Activated CD4-positive, alpha-beta T cell treated with anti-CD3 and anti-CD28 coated beads for 36 hours (primary cell): ENCODE results near the gene GPATCH2. TPM values are rescaled to one million over a fixed set of nuclear protein-coding genes. Genes with fewer than 3 reads are reported as not detected.

ENCODE experiments used
- ATAC-seq: fragments of 200-7000 bp; cut with Tn5 transposase; one replicate; pipeline ENCODE4 v1.10.0; 2021; ENCODE audit warnings: mild to moderate bottlenecking, moderate library complexity
- CTCF ChIA-PET: fragments of 350-600 bp; sonication (Branson Sonifier 250); formaldehyde crosslinking; loops from one replicate; lab custom pipeline; 2021; ENCODE audit warnings: antibody characterized with exemption; lab: Charles Lee
- POLR2A ChIA-PET: fragments of 350-600 bp; sonication (Branson Sonifier 250); formaldehyde crosslinking; loops from one replicate; lab custom pipeline; 2021; ENCODE audit warnings: antibody characterized with exemption, inconsistent platforms; lab: Charles Lee
- DNase-seq: peaks from one replicate; pipeline ENCODE4 v3.0.0-alpha.2; 2020
- H3K27ac Mint-ChIP-seq: one replicate; pipeline ENCODE4 v1.8.0; 2021; ENCODE audit warnings: mixed read lengths
- H3K27me3 Mint-ChIP-seq: one replicate; pipeline ENCODE4 v1.8.0; 2021; ENCODE audit warnings: mixed read lengths
- H3K36me3 Mint-ChIP-seq: one replicate; pipeline ENCODE4 v1.8.0; 2021; ENCODE audit warnings: low read depth, mixed read lengths
- H3K4me1 Mint-ChIP-seq: one replicate; pipeline ENCODE4 v1.8.0; 2021; ENCODE audit warnings: mixed read lengths
- H3K4me3 Mint-ChIP-seq: one replicate; pipeline ENCODE4 v1.8.0; 2021; ENCODE audit warnings: mild to moderate bottlenecking, moderate library complexity, mixed read lengths
- H3K9me3 Mint-ChIP-seq: one replicate; pipeline ENCODE4 v1.8.0; 2021; ENCODE audit warnings: low read depth, mixed read lengths
- intact Hi-C, 2 experiments: fragments of 100-400 bp; cut with DNase I in 1 of 2; cut with micrococcal nuclease in 1 of 2; formaldehyde crosslinking; loops; one replicate each; pipeline versions ENCODE4 v1.14.2 to v1.15.1; 2022 to 2024; cut with DNase I, micrococcal nuclease
- total RNA-seq, 2 experiments: library from RNA; stranded (reverse); gene quantifications; one replicate each; pipeline ENCODE4 v1.2.3, GENCODE V29; 2021

Gene GPATCH2
- 1 to 10 TPM; 6.4 to 7.2 TPM for total RNA-seq

DNA sequence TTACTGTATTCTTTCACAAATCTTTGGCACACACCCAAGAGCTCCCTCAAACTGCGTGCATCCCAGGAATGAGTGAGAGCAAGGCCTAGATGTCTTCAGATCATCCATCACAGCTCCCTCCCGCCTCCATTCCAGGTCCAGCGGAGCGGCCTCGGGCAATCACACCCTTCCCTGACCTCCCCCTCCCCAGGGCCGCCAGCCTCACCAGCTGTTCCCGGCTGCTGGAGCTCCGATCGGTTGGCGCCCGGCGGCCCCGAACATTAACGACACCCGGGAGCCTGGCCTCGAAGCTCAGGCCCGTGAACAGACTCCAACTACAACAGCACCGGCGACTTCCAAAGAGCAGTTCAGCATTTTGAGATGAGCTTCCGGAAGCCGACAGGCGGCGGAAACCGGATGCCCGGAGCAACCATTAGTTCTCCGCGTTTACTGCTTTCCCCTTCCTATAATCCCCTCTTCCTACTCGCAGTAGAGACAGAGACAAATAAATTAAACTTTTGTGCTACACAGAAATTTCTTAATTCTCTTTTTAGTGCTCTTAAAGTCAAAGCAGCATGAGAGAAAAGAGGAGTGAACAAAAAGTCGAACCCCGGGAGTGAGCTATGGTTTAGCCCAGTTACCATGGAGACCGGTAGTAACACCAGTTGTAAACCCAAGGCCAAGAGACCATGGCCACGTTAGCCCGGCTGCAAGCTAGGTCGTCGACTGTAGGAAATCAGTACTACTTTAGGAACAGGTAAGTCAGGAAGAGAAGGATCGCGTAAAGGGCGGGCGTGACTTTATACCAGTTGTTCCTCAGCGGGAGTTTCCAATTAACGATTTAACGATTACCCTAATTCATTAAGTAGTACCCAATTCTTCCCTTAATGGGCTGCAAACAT is at the start of gene GPATCH2, which contains the start of gene SPATA17:
Gene GPATCH2, minus strand, starts transcription at position 380 of the 881 bp plus-strand sequence. Its CDS starts 119 bp downstream, at position 261.
Gene SPATA17, plus strand, starts transcription at position 634 of the 881 bp plus-strand sequence. Its CDS starts 35 bp downstream, at position 669.
- POLR2A ChIA-PET, result interaction anchor here (1.0 to 1.2 kb wide), 2 partner anchors 9 to 148 kb away, joined by 4 to 6 read pairs; no protein-coding TSS in a partner anchor
- CTCF ChIA-PET, result interaction anchor here (1.0 kb wide), 1 partner anchor 11 kb away, joined by 4 read pairs; no protein-coding TSS in a partner anchor
- ATAC-seq, result peak; percentile 89
- Mint-ChIP-seq H3K4me1 (peaks cover 34% of the 10 kb centered on the region), H3K27ac (peak within 1 kb of the TSS; percentile 100), H3K36me3 (peaks cover 2% of the 10 kb centered on the region), H3K4me3 (peak within 1 kb of the TSS; percentile 87), H3K27me3 (no peaks in the 10 kb centered on the region), H3K9me3 (no peaks in the 10 kb centered on the region)
- intact Hi-C loops, result loop anchor here (1.0 to 10.0 kb wide), 4 partner anchors 11 to 1544 kb away; partner anchors contain the start of genes LYPLAL1 (in 1 of the 2) and RRP15 (in 1 of the 2)
- DNase-seq, result peak; percentile 85

- Mint-ChIP-seq H3K27me3 (peaks cover 4% of the 10 kb centered on the region), H3K4me1 (no peaks in the 10 kb centered on the region), H3K9me3 (no peaks in the 10 kb centered on the region), H3K36me3 (no peaks in the 10 kb centered on the region), H3K4me3 (no peak overlapping the region), H3K27ac (no peak overlapping the region)
- intact Hi-C loops, result no loop called here
- ATAC-seq (no peak), DNase-seq (no peak)
- POLR2A ChIA-PET, result no interaction called here
- CTCF ChIA-PET, result no interaction called here
These were observed 43.3 kb upstream of the GPATCH2 start for GRCh38 chr1:217674028-217674729.

DNA sequence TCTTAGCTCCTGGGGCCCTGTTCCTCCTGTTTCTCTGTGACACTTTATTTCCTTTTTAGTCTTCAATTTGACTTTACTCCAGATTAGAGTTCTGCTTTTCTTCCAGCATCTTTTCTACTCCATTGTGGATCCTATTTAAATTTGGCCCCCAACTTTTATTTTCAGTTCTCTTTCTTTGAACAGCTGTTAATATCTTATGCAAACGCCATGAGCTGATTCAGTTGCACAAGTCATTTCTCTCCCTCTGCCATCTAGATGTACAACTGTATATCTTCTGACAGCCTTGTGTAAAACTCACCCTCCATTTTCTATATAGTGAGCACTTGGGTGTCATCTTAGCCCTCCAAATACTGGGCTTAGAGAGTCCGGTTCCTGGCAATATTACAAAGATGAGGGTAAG is 42.5 kb upstream of the GPATCH2 start:
- ATAC-seq (no peak), DNase-seq (no peak)
- CTCF ChIA-PET, result no interaction called here
- H3K4me1 Mint-ChIP-seq, result no peaks in the 10 kb centered on the region
- H3K36me3 Mint-ChIP-seq, result no peaks in the 10 kb centered on the region
- POLR2A ChIA-PET, result no interaction called here
- no peak overlapping the region for H3K4me3 Mint-ChIP-seq
- H3K27ac Mint-ChIP-seq, result no peak overlapping the region
- peaks cover 4% of the 10 kb centered on the region for H3K27me3 Mint-ChIP-seq
- intact Hi-C loops, result no loop called here
- H3K9me3 Mint-ChIP-seq, result no peaks in the 10 kb centered on the region

GRCh38 chr1:217668351-217668940 is 37.6 kb upstream of the GPATCH2 start:
- ATAC-seq (no peak), DNase-seq (no peak)
- Mint-ChIP-seq H3K36me3 (no peaks in the 10 kb centered on the region), H3K27me3 (peaks cover 7% of the 10 kb centered on the region), H3K9me3 (no peaks in the 10 kb centered on the region), H3K4me3 (no peak overlapping the region), H3K27ac (no peak overlapping the region), H3K4me1 (no peaks in the 10 kb centered on the region)
- CTCF ChIA-PET, result no interaction called here
- intact Hi-C loops, result no loop called here
- POLR2A ChIA-PET, result no interaction called here

DNA sequence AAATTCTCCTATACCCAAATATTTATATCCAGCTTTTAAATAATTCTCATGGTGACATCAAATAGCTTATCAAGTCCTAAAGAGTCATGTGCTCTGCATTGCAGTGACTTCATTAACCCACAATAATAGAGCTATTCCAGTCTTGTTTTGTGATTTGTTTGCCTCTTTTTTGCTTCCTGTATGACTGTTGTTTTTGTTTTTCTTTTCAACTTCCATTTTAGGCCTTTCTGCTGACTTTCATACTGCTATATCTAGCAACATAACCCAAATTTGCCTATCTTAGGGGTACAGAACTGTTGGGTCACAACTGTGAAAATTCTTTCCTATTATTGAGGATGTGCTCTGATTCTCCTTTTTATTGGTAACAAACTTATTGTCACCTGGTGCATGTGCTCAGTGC is 30.5 kb upstream of the GPATCH2 start:
- ATAC-seq (no peak), DNase-seq (no peak)
- no peaks in the 10 kb centered on the region for H3K4me1 Mint-ChIP-seq
- intact Hi-C loops, result loop anchor here in 1 of 2 experiments (5.0 kb wide), 1 partner anchor 229 kb away; no protein-coding TSS in a partner anchor
- H3K36me3 Mint-ChIP-seq, result no peaks in the 10 kb centered on the region
- ChIA-PET POLR2A (no interaction called here), CTCF (interaction anchor here (1.3 to 1.5 kb wide), 2 partner anchors 13 to 48 kb away, joined by 3 to 4 read pairs; no protein-coding TSS in a partner anchor)
- H3K9me3 Mint-ChIP-seq, result no peaks in the 10 kb centered on the region
- no peak overlapping the region for H3K27ac Mint-ChIP-seq
- H3K4me3 Mint-ChIP-seq, result no peak overlapping the region
- H3K27me3 Mint-ChIP-seq, result peaks cover 2% of the 10 kb centered on the region

GRCh38 chr1:217660353-217661062 is 29.6 kb upstream of the GPATCH2 start:
- Mint-ChIP-seq H3K4me1 (no peaks in the 10 kb centered on the region), H3K4me3 (no peak overlapping the region), H3K27ac (no peak overlapping the region), H3K36me3 (no peaks in the 10 kb centered on the region), H3K27me3 (peaks cover 2% of the 10 kb centered on the region), H3K9me3 (no peaks in the 10 kb centered on the region)
- POLR2A ChIA-PET, result no interaction called here
- DNase-seq (peak; percentile 9), ATAC-seq (no peak)
- CTCF ChIA-PET, result interaction anchor here (1.3 to 1.5 kb wide), 2 partner anchors 12 to 47 kb away, joined by 3 to 4 read pairs; no protein-coding TSS in a partner anchor
- intact Hi-C loops, result loop anchor here in 1 of 2 experiments (5.0 kb wide), 1 partner anchor 228 kb away; no protein-coding TSS in a partner anchor

DNA sequence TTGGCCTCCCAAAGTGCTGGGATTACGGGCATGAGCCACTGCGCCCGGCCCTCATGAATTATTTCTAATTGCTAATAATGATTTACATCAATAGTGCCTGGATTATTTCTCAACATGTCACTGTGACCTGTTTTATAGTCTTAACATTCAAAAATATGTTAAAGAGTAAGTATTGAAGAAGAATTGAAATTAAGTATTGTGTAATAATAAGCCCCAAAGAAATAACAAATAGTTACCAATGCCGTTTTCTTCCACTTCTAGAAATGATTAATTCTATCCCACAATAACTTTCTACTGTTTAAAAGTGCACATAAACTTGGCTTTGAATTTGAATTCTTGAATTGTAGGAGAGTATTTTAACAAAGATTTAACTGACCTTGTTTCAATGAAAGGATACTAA is 19.8 kb upstream of the GPATCH2 start:
- H3K9me3 Mint-ChIP-seq, result no peaks in the 10 kb centered on the region
- DNase-seq (no peak), ATAC-seq (no peak)
- POLR2A ChIA-PET, result no interaction called here
- H3K27ac Mint-ChIP-seq, result no peak overlapping the region
- no peaks in the 10 kb centered on the region for H3K36me3 Mint-ChIP-seq
- CTCF ChIA-PET, result no interaction called here
- no peaks in the 10 kb centered on the region for H3K4me1 Mint-ChIP-seq
- peaks cover under 1% of the 10 kb centered on the region for H3K27me3 Mint-ChIP-seq
- no peak overlapping the region for H3K4me3 Mint-ChIP-seq
- intact Hi-C loops, result no loop called here

- no peak for DNase-seq
- H3K4me1 Mint-ChIP-seq, result no peaks in the 10 kb centered on the region
These were observed 16.9 kb upstream of the GPATCH2 start for GRCh38 chr1:217647791-217648190.

GRCh38 chr1:217642455-217642854 is 11.6 kb upstream of the GPATCH2 start:
- H3K36me3 Mint-ChIP-seq, result no peaks in the 10 kb centered on the region
- H3K27ac Mint-ChIP-seq, result no peak overlapping the region
- ChIA-PET CTCF (interaction anchor here (0.8 kb wide), 1 partner anchor 14 kb away, joined by 3 read pairs; no protein-coding TSS in a partner anchor), POLR2A (no interaction called here)
- no peak for ATAC-seq
- no peak for DNase-seq
- H3K4me3 Mint-ChIP-seq, result no peak overlapping the region
- H3K4me1 Mint-ChIP-seq, result no peaks in the 10 kb centered on the region
- H3K27me3 Mint-ChIP-seq, result peaks cover 12% of the 10 kb centered on the region
- no peaks in the 10 kb centered on the region for H3K9me3 Mint-ChIP-seq
- intact Hi-C loops, result no loop called here

More at GRCh38 chr1:217647791-217648190, 16.9 kb upstream of the GPATCH2 start:
- H3K9me3 Mint-ChIP-seq, result no peaks in the 10 kb centered on the region
- H3K27ac Mint-ChIP-seq, result no peak overlapping the region
- ATAC-seq, result no peak
- intact Hi-C loops, result no loop called here
- H3K4me3 Mint-ChIP-seq, result no peak overlapping the region
- CTCF ChIA-PET, result interaction anchor here (0.6 to 1.4 kb wide), 2 partner anchors 13 to 491 kb away, joined by 3 to 4 read pairs; no protein-coding TSS in a partner anchor
- no peaks in the 10 kb centered on the region for H3K36me3 Mint-ChIP-seq
- H3K27me3 Mint-ChIP-seq, result peaks cover 6% of the 10 kb centered on the region
- POLR2A ChIA-PET, result no interaction called here

- intact Hi-C loops, result no loop called here
- no peak overlapping the region for H3K4me3 Mint-ChIP-seq
These were observed 3.5 kb downstream of the GPATCH2 start for GRCh38 chr1:217627431-217627830.

More at GRCh38 chr1:217627431-217627830, 3.5 kb downstream of the GPATCH2 start:
- ATAC-seq (no peak), DNase-seq (no peak)
- ChIA-PET CTCF (interaction anchor here (0.6 kb wide), 1 partner anchor 245 kb away, joined by 3 read pairs; no protein-coding TSS in a partner anchor), POLR2A (no interaction called here)
- peaks cover 7% of the 10 kb centered on the region for H3K36me3 Mint-ChIP-seq
- peaks cover 51% of the 10 kb centered on the region for H3K4me1 Mint-ChIP-seq
- no peaks in the 10 kb centered on the region for H3K27me3 Mint-ChIP-seq
- no peaks in the 10 kb centered on the region for H3K9me3 Mint-ChIP-seq
- H3K27ac Mint-ChIP-seq, result no peak overlapping the region
